HCT116 (cell line): Measurements from ENCODE around the gene BNC1. TPM values are rescaled to one million over a fixed set of nuclear protein-coding genes. Genes with fewer than 3 reads are reported as not detected.

Experiments used
- ATAC-seq: fragments of 200-7000 bp; cut with Tn5 transposase; 2 replicates; pipeline ENCODE4 v1.9.1; 2020; ENCODE audit warnings: mild to moderate bottlenecking, moderate library complexity
- BruUV-seq: library from RNA; stranded (reverse); fragments of 400-500 nt; replicated peaks from 2 replicates; lab custom pipeline; 2021; lab: Mats Ljungman, UMichigan
- CTCF ChIA-PET: fragments of 300-600 bp; sonication (Branson Sonifier 250); formaldehyde crosslinking; loops from one replicate; lab custom pipeline; 2021; ENCODE audit warnings: antibody characterized with exemption; lab: Charles Lee
- POLR2A ChIA-PET: fragments of 300-600, 350-600 bp; sonication (Branson Sonifier 250); formaldehyde crosslinking; loops from one replicate; lab custom pipeline; 2021; ENCODE audit warnings: antibody characterized with exemption; lab: Charles Lee
- RAD21 ChIA-PET, 2 experiments: fragments of 300-600 bp; sonication (Branson Sonifier 250); formaldehyde crosslinking; loops; one replicate each; lab custom pipeline; 2023; ENCODE audit warnings: low total read pairs in 2 of 2; ENCODE audit not compliant: uncharacterized antibody in 2 of 2, unreplicated experiment in 2 of 2, low non-redundant PET in 1 of 2; lab: Charles Lee
- DNase-seq: peaks from one replicate; pipeline ENCODE4 v3.0.0-alpha.2; 2010; ENCODE audit warnings: low read depth, low spot score
- H2AFZ ChIP-seq: fragments of 200-600 bp; shearing (Covaris generic), sonication (generic); 2 replicates; pipeline ENCODE4 v1.6.1; 2017; ENCODE audit warnings: low read depth, mixed run types, mixed read lengths, antibody characterized with exemption, low read length; ENCODE audit not compliant: poor library complexity, severe bottlenecking
- H3K27ac ChIP-seq: 2 replicates; pipeline ENCODE4 v1.5.1; 2012; ENCODE audit warnings: low read depth, low read length
- H3K27me3 ChIP-seq: fragments of 200-600 bp; sonication (generic); 2 replicates; pipeline ENCODE4 v1.6.1; 2016; ENCODE audit warnings: mixed run types, low read length, mixed read lengths; ENCODE audit not compliant: insufficient read depth
- H3K36me3 ChIP-seq, 2 experiments: fragments of 200-500 bp in 1 of 2; fragments of 200-600 bp in 1 of 2; sonication (Bioruptor generic) in 1 of 2; sonication (generic) in 1 of 2; 2 replicates each; pipeline versions ENCODE4 v1.5.1 to v1.6.1; 2014 to 2016; ENCODE audit warnings: low read length in 2 of 2, inconsistent platforms in 1 of 2, mixed read lengths in 1 of 2, mixed run types in 1 of 2; ENCODE audit not compliant: insufficient read depth in 2 of 2, control insufficient read depth in 1 of 2
- H3K4me1 ChIP-seq, 2 experiments: fragments of 200-600 bp in 1 of 2; sonication (generic) in 1 of 2; 2 replicates each; pipeline versions ENCODE4 v1.5.1 to v1.6.1; 2012 to 2017; ENCODE audit warnings: low read length in 2 of 2, inconsistent platforms in 1 of 2, mild to moderate bottlenecking in 1 of 2, mixed read lengths in 1 of 2, mixed run types in 1 of 2, moderate library complexity in 1 of 2; ENCODE audit not compliant: insufficient read depth in 2 of 2, control insufficient read depth in 1 of 2
- H3K4me2 ChIP-seq: fragments of 200-600 bp; sonication (generic); 2 replicates; pipeline ENCODE4 v1.6.1; 2017; ENCODE audit warnings: mixed run types, low read length, mixed read lengths
- H3K4me3 ChIP-seq, 2 experiments: fragments of 200-600 bp in 1 of 2; sonication (generic) in 1 of 2; replicated peaks in 1 of 2; 2 replicates each; pipeline ENCODE4 v1.5.1; 2011 to 2016; ENCODE audit warnings: low read length in 2 of 2, control low read depth in 1 of 2, low read depth in 1 of 2, mild to moderate bottlenecking in 1 of 2, mixed read lengths in 1 of 2, mixed run types in 1 of 2
- H3K79me2 ChIP-seq: fragments of 200-600 bp; sonication (generic); 2 replicates; pipeline ENCODE4 v1.6.1; 2017; ENCODE audit warnings: mild to moderate bottlenecking, mixed run types, low read length, moderate library complexity, mixed read lengths; ENCODE audit not compliant: insufficient read depth
- H3K9ac ChIP-seq: fragments of 200-600 bp; sonication (generic); 2 replicates; pipeline ENCODE4 v1.6.1; 2016; ENCODE audit warnings: low read length, mixed read lengths
- H3K9me2 ChIP-seq: fragments of 200-600 bp; sonication (generic), shearing (Covaris generic); 2 replicates; pipeline ENCODE4 v1.6.1; 2017; ENCODE audit warnings: mixed run types, mild to moderate bottlenecking, moderate library complexity; ENCODE audit not compliant: insufficient read depth
- H3K9me3 ChIP-seq, 2 experiments: fragments of 200-500 bp in 1 of 2; fragments of 200-600 bp in 1 of 2; sonication (Bioruptor generic) in 1 of 2; sonication (generic) in 1 of 2; 2 replicates each; pipeline ENCODE4 v1.6.1; 2014 to 2017; ENCODE audit warnings: low read length in 2 of 2, mixed read lengths in 2 of 2, inconsistent platforms in 1 of 2, low read depth in 1 of 2, mild to moderate bottlenecking in 1 of 2, mixed run types in 1 of 2, moderate library complexity in 1 of 2; ENCODE audit not compliant: control insufficient read depth in 1 of 2, insufficient read depth in 1 of 2
- H4K20me1 ChIP-seq: fragments of 200-600 bp; sonication (generic), shearing (Covaris generic); 2 replicates; pipeline ENCODE4 v1.6.1; 2017; ENCODE audit warnings: mixed run types, mild to moderate bottlenecking, moderate library complexity; ENCODE audit not compliant: insufficient read depth
- ATF3 ChIP-seq: IDR thresholded peaks from 2 replicates; pipeline ENCODE4 v1.6.1; 2012
- CBX3 ChIP-seq: IDR thresholded peaks from 2 replicates; pipeline ENCODE4 v1.6.1; 2012; ENCODE audit warnings: low read depth
- CEBPB ChIP-seq: IDR thresholded peaks from 2 replicates; pipeline ENCODE4 v1.6.1; 2012; ENCODE audit warnings: low read depth
- EGR1 ChIP-seq: IDR thresholded peaks from 2 replicates; pipeline ENCODE4 v1.6.1; 2012; ENCODE audit warnings: low read depth
- ELF1 ChIP-seq: IDR thresholded peaks from 2 replicates; pipeline ENCODE4 v1.6.1; 2012; ENCODE audit warnings: low read depth, borderline replicate concordance
- EZH2 ChIP-seq: fragments of 200-600 bp; sonication (generic); IDR thresholded peaks from 2 replicates; pipeline ENCODE4 v1.6.1; 2017; ENCODE audit warnings: antibody characterized with exemption, mixed run types
- EZH2phosphoT487 ChIP-seq: fragments of 200-600 bp; IDR thresholded peaks from 2 replicates; pipeline ENCODE4 v1.6.1; 2018; ENCODE audit warnings: antibody characterized with exemption, borderline replicate concordance
- FOSL1 ChIP-seq: IDR thresholded peaks from 2 replicates; pipeline ENCODE4 v1.6.1; 2012; ENCODE audit warnings: low read depth
- JUND ChIP-seq: IDR thresholded peaks from 2 replicates; pipeline ENCODE4 v1.6.1; 2012
- MAX ChIP-seq: IDR thresholded peaks from 2 replicates; pipeline ENCODE4 v1.6.1; 2012
- POLR2A ChIP-seq: IDR thresholded peaks from 2 replicates; pipeline ENCODE4 v1.7.0; 2011; ENCODE audit warnings: borderline replicate concordance; ENCODE audit not compliant: insufficient read depth, insufficient read length; ENCODE audit errors: extremely low read depth
- POLR2AphosphoS5 ChIP-seq: IDR thresholded peaks from 2 replicates; pipeline ENCODE4 v1.6.1; 2011; ENCODE audit warnings: mild to moderate bottlenecking, low read depth, low read length, moderate library complexity
- RAD21 ChIP-seq: IDR thresholded peaks from 2 replicates; pipeline ENCODE4 v1.6.1; 2012; ENCODE audit warnings: low read depth, mild to moderate bottlenecking
- REST ChIP-seq: IDR thresholded peaks from 2 replicates; pipeline ENCODE4 v1.6.1; 2012; ENCODE audit warnings: low read depth
- SIN3A ChIP-seq: IDR thresholded peaks from 2 replicates; pipeline ENCODE4 v1.6.1; 2012; ENCODE audit warnings: low read depth
- SRF ChIP-seq: IDR thresholded peaks from 2 replicates; pipeline ENCODE4 v1.6.1; 2012; ENCODE audit warnings: low read depth
- TCF7L2 ChIP-seq: IDR thresholded peaks from 2 replicates; pipeline ENCODE4 v1.7.0; 2011; ENCODE audit warnings: borderline replicate concordance, inconsistent platforms; ENCODE audit not compliant: insufficient read depth, insufficient read length; ENCODE audit errors: extremely low read depth
- YY1 ChIP-seq: IDR thresholded peaks from 2 replicates; pipeline ENCODE4 v1.6.1; 2011; ENCODE audit warnings: low read length, low read depth, moderate library complexity, mild to moderate bottlenecking; ENCODE audit not compliant: insufficient replicate concordance; ENCODE audit errors: extremely low read depth
- ZBTB33 ChIP-seq: IDR thresholded peaks from 2 replicates; pipeline ENCODE4 v1.6.1; 2011; ENCODE audit warnings: mild to moderate bottlenecking, low read length, moderate library complexity; ENCODE audit not compliant: insufficient replicate concordance; ENCODE audit errors: extremely low read depth
- ZNF274 ChIP-seq: fragments of 200-500 bp; sonication (Bioruptor generic); IDR thresholded peaks from 2 replicates; pipeline ENCODE4 v1.6.1; 2014; ENCODE audit warnings: mild to moderate bottlenecking, low read depth, low read length, inconsistent platforms
- intact Hi-C: fragments of 100-400 bp; cut with micrococcal nuclease; formaldehyde crosslinking; loops from 2 replicates; pipeline ENCODE4 v1.10.0; 2022
- total RNA-seq: library from RNA; stranded (reverse); gene quantifications from one replicate; pipeline ENCODE4 v1.2.1, GENCODE V29; 2021; ENCODE audit not compliant: unreplicated experiment

Gene BNC1
- total RNA-seq, 1 experiment from 2014 or later = not detected

GRCh38 chr15:83303535-83303934 lies 19.1 kb upstream of the BNC1 start:
- intact Hi-C loops = no loop called here
- peaks cover 0 to 12% of the 10 kb centered on the region in 2 experiments; a peak in 1 of 4 replicates for H3K4me1 ChIP-seq
- H3K4me3 ChIP-seq = no peak overlapping the region
- no peaks in the 10 kb centered on the region for H3K9me2 ChIP-seq
- H3K36me3 ChIP-seq = no peaks in the 10 kb centered on the region
- no peaks in the 10 kb centered on the region for H4K20me1 ChIP-seq
- ChIA-PET POLR2A (no interaction called here), RAD21 (no interaction called here), CTCF (no interaction called here)
- no peak for ATAC-seq
- no peak overlapping the region for H3K4me2 ChIP-seq
- H2AFZ ChIP-seq = no peak overlapping the region
- H3K79me2 ChIP-seq = no peaks in the 10 kb centered on the region
- no TSS peak for BruUV-seq
- no peaks in the 10 kb centered on the region for H3K9me3 ChIP-seq
- no peak for TF ChIP-seq REST
- no peak for TF ChIP-seq POLR2A
- no peak for TF ChIP-seq ELF1
- no peak for TF ChIP-seq SIN3A
- no peak for TF ChIP-seq EZH2
- TF ChIP-seq ZNF274 = no peak
- TF ChIP-seq EGR1 = no peak
- no peak for TF ChIP-seq ZBTB33
- no peak for TF ChIP-seq YY1
- TF ChIP-seq JUND = no peak
- TF ChIP-seq ATF3 = no peak
- no peak for TF ChIP-seq MAX
- no peak for TF ChIP-seq TCF7L2
- no peak for TF ChIP-seq POLR2AphosphoS5
- no peak for TF ChIP-seq EZH2phosphoT487
- no peak for TF ChIP-seq RAD21
- no peak for TF ChIP-seq CBX3
- no peak for TF ChIP-seq FOSL1
- no peak for TF ChIP-seq SRF
- no peak for TF ChIP-seq CEBPB
- H3K27ac ChIP-seq = no peak overlapping the region
- DNase-seq = no peak
- no peaks in the 10 kb centered on the region for H3K27me3 ChIP-seq
- no peak overlapping the region for H3K9ac ChIP-seq
